HUDEP-2 (cell line): ENCODE data around the gene TNFRSF8.
"Not testable (repeated sequence)": the region's sequence is repeated elsewhere in the genome, so short reads cannot be mapped to it uniquely, and the experiment has no call there.

ENCODE experiments used
- DNase-seq, 76 experiments: peaks; one replicate each; lab custom pipeline; 2025; ENCODE audit not compliant: unreplicated experiment in 76 of 76; lab: John Stamatoyannopoulos, UW

TNFRSF8 gene

GRCh38 chr1:12063141-12064072, at the start of gene TNFRSF8:
TSS of gene TNFRSF8 (plus strand) at chr1:12063303. CDS start at chr1:12063599, 296 bp downstream.
- DNase-seq: peak in 16 of 76 experiments; percentile 4 to 41 (median 24)

DNA sequence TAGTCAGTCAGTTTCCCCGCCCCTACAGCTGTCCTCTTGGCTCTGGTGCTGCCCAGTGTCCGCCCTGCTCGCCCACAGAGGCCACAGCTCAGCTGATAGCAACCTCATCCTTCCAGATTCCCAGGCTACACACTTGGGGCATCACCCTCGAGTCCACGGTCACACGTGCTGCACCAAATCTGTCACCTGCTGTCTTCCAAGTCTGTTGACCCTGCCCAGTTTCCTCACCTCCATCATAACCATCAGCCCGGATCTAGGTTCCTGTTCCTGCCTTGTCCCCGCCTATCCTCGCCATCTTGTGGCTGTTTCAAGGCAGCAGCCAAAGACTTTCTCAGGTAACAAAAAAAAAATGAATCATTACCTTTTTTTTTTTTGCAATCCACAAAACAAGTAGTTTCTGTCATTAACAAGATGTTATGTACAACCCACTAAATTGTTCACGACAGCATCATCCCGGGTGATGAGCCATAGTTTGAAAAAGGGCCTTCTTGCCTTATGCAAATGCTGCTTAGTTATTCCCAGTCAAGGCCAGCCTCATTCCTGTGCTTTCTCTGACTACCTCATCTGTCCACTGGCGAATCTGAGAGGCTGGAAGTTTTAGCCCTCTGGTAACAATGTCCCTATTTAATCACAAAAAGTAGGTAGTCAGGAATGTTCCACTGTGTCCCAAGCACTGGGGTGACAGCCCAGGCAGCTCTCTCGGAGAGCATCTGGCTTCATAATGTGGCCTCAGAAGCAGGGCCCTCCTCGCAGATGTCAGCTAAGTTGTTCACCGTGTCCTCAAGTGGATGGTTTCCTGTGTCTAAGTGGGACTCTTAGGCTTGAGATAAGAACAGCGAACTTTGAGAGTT, 48.7 kb upstream of the TNFRSF8 start:
- no peak for DNase-seq

- no peak for DNase-seq
Measured at GRCh38 chr1:12015001-12015491, 48.1 kb upstream of the TNFRSF8 start.

GRCh38 chr1:12015499-12015898, 47.6 kb upstream of the TNFRSF8 start:
- no peak for DNase-seq

- DNase-seq: no peak
Measured at GRCh38 chr1:12016182-12016581, 46.9 kb upstream of the TNFRSF8 start.

DNA sequence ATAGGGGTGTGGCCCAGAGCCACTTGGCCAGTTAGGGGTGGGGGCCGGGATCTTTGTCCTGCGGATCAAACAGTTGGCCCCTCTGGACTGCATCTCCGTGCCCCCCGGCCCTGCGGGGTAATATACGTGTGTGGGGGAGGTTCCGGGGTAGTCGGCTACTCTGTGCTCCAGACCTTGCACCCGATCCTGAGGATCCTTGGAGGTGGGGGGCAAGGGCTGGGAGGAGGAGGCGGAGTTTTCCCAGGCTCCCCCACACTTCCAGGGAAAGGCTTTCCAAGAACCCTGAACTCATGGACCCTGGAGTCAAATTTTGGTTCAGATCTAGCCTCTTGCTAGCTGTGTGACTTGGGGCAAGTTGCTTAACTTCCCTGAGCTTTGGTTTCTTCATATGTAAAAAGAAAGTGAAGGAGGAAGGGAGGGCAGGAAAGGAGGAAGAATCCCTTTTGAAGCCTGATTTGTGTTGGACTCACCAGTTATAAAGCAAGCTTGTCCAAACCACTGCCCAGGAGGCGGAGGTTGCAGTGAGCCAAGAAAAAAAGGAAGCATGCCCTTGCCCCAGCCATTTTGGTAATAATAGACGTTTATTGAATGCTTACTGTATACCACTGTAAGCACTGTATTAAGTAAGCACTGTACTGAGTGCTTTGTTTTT, 43.1 kb upstream of the TNFRSF8 start:
- no peak for DNase-seq

DNA sequence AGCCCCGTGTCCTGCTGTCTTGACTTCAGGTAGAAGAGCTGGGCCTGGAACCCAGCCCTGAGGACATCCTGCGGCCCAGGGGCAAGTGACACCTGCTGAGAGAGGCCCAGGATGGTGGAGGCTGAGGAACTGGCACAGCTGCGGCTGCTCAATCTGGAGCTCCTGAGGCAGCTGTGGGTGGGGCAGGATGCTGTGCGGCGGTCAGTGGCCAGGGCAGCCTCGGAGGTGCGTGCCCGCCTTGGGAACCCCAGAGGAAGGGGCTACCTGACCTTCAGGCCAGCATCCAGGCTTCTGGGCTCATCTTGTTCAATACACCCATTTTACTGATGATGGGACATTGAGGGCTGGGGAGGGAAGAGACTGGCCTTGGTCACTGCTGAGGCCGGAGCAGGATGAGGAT, 41.5 kb upstream of the TNFRSF8 start:
- no peak for DNase-seq

DNA sequence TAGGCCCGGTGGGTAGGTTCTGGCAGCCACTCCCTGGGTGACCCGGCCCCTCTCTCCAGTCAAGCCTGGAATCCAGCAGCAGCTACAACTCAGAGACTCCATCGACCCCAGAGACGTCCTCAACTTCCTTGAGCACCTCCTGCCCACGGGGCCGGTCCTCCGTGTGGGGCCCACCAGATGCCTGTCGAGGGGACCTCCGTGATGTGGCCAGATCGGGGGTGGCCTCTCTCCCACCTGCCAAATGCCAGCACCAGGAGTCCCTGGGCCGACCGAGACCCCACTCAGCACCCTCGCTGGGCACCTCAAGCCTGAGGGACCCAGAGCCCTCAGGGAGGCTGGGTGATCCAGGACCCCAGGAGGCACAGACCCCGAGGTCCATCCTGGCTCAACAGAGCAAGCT, 41.1 kb upstream of the TNFRSF8 start:
- no peak for DNase-seq

GRCh38 chr1:12026586-12026985, 36.5 kb upstream of the TNFRSF8 start:
- DNase-seq: no peak

GRCh38 chr1:12028248-12028647, 34.9 kb upstream of the TNFRSF8 start:
- DNase-seq: no peak

- no peak for DNase-seq
Measured at GRCh38 chr1:12028957-12029511, 34.1 kb upstream of the TNFRSF8 start.

DNA sequence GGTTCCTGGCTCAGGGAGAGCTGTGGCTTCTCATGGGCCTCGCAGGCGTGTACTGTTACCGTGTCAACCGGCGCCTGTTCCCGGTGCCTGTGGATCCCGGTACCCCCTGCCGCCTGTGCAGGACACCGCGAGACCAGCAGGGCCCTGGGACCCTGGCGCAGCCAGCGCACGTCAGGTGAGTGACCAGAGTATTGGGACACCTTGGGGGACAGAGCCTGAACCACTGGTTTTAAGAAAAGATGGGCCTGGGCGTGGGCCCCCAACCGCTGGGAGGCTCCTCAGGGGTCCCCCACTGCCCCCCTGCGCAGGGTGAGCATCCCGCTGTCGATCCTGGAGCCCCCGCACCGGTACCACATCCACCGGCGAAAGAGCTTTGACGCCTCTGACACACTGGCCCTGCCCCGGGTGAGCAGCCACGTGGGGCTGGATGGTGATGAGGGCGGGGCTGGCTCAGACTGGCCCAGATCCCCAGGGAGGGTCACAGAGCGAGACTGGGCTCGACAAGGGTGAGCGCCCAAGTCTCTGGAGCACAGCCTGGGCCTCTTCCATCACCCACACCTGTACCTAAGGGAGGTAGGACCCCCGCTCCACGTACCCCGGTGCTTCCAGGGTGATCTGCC, 33.3 kb upstream of the TNFRSF8 start:
- DNase-seq: no peak

DNA sequence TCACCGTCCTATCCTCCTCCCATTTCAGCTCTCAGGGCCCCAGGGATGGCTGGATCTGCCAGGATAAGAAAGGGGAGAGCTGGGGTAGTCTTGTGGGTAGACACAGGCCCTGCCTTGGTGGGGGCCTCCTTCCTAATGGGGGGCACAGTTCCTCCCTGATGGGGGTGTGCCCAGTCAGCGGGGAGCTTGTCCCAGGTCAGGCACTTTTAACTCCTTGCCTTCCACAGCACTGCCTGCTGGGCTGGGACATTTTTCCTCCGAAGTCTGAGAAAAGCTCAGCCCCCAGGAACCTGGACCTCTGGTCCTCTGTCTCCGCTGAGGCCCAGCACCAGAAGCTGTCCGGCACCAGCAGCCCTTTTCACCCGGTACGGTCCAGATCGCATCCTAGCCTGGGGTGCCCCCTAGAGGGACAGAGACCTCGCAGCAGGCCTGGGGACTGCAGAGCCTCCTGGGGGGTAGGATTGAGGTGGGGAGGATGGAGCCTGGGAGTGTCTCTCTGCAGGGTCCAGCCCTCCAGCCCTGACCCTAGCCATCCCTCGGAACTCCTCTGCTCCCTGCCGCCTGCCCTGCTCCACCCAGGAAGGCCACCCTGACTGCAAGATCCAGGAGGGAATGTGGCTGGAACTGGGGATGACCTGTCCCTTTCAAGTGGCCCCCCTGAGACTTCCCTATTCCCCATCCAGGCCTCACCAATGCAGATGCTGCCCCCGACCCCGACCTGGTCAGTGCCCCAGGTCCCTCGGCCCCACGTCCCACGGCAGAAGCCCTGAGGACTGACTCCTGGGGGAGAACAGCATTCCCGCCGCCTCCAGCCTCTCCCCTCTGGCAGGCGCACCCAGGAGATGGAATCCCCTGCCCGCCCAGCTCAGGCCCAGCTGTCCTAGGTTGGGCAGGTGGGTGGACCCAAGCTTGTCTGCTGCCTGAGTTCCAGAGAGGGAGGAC, 31.8 kb upstream of the TNFRSF8 start:
- peak in 53 of 76 experiments; percentile 6 to 66 (median 37) for DNase-seq

DNA sequence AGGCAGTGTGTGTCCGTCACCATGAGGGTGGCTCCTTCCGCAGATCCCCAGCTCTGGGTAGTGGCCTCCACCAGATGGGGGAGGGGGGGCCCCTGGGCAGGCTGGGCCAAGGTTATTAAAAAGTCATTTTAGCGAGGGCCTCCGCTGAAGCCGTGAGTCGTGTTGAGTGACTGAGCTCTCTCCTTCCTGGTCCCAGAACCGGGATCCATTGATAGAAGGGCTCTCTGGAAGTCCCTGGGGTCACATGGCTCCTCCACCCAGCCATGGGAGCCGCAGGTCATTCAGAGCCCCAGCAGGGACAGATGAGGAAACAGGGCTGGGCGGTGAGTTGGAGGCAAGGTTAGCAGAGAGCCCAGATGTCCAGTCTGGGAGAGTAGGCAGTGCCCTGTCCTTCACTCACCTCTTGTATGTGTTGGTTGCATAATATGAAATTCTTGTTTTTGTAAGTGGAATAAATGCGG, 30.9 kb upstream of the TNFRSF8 start:
- no peak for DNase-seq

- DNase-seq: not testable (repeated sequence)
Measured at GRCh38 chr1:12033441-12033840, 29.7 kb upstream of the TNFRSF8 start.

DNA sequence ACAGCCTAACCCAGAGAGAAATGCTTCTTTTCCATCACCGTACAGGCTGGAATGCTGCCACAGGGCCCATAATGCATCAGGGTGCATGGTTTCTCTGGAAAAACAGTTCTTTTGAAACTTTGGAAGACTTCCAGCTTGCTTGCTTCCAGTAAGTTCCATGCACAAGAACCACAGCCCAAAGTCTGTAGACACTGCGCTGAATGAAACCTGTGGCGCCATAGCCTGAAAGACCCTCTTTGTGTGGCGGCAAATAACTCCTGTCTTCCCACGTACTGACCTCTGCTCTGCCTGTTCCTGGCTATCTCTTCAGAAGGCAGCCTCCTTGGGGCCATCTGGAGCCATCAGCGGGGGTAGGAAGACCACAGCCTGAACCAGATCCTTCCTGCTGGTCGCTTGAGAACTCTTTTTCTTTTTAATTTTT, 28.7 kb upstream of the TNFRSF8 start:
- no peak for DNase-seq

DNA sequence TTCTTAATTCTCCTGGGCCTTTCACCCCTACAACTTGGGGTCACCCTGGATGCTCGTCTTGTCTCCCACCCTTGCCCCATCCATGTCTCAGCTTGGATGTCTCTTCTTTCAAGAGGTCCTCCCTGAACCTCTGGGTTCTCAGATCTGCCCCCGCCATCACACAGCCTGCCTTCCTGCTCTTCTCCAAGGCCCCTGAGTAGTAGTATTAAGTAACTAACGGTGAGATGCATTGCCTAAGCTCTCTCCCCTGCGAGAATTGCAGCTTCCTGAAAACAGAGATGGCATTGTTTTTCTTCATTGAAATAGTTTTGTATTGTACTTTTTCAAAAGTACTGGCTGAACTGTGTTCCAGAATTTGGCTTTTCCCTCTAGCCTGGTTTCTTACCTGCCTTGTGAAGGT, 27.8 kb upstream of the TNFRSF8 start:
- no peak for DNase-seq

DNA sequence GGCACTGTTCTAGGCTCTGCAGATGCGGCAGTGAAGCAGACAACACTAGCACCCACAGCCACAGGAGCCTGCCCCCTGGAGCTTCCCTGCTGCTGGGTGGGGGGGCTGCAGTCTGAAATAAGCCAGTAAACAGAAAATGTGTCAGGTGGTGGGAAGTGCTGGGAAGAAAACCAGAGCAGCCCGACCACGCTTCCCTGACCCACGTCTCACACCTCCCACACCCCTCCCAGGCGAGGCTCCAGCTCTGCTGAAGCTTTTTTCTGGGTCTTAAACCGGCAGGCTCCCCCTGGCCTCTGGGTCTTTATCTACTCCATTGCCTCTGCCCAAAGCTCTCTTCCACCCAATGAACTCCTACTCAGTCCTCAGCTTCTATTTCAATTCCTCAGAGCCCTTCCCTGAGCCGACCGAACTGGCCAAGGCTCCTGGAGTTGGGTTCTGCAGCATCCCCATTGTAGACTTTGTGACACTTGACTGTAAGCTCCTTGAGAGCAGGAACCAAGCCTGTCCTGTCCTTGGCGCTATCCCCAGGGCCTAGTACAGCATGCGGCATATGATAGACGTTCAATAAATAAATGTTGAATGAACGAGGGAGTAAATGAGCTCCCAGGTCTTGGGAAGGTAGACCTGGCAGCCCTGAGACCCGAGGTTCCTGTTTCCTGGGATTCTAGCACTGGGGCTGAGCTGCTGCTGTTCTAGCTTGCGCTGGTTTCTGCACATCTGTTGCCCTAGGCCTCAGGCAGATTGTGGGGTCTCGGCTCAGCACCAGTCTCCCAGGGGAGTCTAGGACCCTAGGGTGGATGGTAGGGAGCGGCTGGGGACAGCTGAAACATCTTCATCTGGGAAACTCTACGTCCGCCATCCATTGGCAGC, 25.4 kb upstream of the TNFRSF8 start:
- no peak for DNase-seq
